Stimulated activated CD4-positive, alpha-beta T cell treated with anti-CD3 and anti-CD28 coated beads, Interleukin-4, amount 100 ng/mL, for 1 hour (primary cell): Measurements from ENCODE around the gene SLC25A31.
A peak's percentile ranks its signal among the peaks of the same experiment; 100 is the strongest.

Source experiments
- DNase-seq: peaks from one replicate; pipeline ENCODE4 v3.0.0-alpha.2; 2020

The SLC25A31 gene

GRCh38 chr4:127778102-127778501 is 47.9 kb downstream of the SLC25A31 start:
- DNase-seq = no peak

GRCh38 chr4:127780598-127780997 is 50.4 kb downstream of the SLC25A31 start:
- no peak for DNase-seq

GRCh38 chr4:127781300-127782024 is 51.3 kb downstream of the SLC25A31 start:
- DNase-seq = no peak

DNA sequence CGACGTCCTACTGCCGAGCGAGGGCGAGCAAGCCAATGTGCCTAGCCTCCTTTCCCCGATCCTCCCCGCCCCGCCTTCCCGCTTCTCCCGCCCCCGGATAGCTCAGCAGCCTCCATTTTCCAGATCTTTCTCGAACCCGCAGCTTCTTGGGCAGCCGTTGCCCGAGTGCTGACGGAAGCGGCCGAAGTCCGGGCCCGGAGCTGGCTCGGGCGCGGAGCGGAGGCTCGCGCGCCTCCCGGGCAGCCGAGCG is 51.8 kb downstream of the SLC25A31 start:
- DNase-seq = peak; percentile 59

GRCh38 chr4:127782275-127783025 is 52.2 kb downstream of the SLC25A31 start, which contains the start of gene HSPA4L:
TSS of gene HSPA4L (plus strand) at chr4:127782322. CDS start at chr4:127782551, 229 bp downstream.
- DNase-seq = peak; percentile 18

GRCh38 chr4:127783026-127783769 is 53.0 kb downstream of the SLC25A31 start:
- no peak for DNase-seq

DNA sequence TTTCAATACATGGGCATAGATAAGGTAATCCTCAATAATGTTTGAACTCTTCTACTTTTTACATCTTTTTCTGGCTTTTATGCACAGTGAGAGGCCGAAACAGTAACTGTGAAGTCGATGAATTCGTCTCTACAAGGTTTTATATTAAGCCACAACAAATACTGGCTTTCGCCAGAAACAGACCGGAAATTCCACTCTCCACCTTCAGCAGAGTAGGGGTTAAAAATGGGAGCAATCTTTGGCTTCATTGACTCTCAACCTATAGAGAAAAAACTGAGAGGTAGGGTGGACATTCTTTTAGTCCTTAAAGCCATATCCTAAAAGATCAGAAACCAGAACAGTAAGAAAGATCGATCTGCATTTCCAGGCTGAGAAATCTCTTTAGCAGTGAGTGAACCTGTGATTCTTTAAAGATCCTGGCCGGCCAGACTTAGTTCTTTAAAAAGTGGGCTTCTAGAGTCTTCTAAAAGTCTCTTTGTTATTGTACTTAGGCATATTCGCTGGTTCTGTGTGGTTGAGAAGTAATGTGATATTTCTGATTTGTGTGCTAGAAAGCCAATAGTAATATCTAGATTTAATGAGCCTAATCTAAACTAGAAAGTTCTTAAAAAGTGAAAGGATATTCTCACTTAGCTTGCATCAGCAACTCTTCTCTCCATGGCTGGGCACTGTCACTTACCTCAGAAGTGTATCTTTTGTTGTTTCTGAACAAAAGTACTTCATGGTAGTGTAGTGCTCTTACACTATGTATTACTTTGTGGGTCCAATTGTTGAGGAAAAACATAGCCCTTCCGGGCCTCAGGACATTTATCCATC is 54.0 kb downstream of the SLC25A31 start:
- DNase-seq = no peak

- no peak for DNase-seq
Measured at GRCh38 chr4:127788517-127788916, 58.3 kb downstream of the SLC25A31 start.

GRCh38 chr4:127791391-127791790 is 61.2 kb downstream of the SLC25A31 start:
- no peak for DNase-seq

- DNase-seq = no peak
Measured at GRCh38 chr4:127793528-127793927, 63.3 kb downstream of the SLC25A31 start.

DNA sequence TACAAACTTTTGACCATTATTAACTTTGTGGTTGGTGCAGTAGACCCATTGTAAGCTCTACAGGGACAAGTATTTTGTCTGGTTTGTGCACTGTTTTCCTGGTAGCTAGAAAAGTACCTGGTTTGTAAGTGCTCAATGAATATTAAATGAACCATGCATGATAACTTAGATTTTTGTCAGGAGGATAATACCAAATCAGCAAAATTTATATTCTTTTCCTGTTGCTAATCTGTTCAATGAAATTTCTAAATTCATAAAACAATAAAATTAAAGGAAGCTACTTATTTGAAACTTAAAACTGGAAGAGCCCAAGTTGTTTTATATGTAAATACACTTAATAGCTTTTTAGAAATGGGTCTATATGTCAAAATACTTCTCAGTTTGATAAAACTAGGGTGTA is 69.5 kb downstream of the SLC25A31 start:
- DNase-seq = no peak

- no peak for DNase-seq
Measured at GRCh38 chr4:127809173-127809800, 79.1 kb downstream of the SLC25A31 start.

- no peak for DNase-seq
Measured at GRCh38 chr4:127810551-127810950, 80.4 kb downstream of the SLC25A31 start.

GRCh38 chr4:127822430-127822829 is 92.2 kb downstream of the SLC25A31 start:
- no peak for DNase-seq
